Gastroesophageal sphincter (tissue), 3 donors: ENCODE measurements around the gene ZNF496.

Source experiments
- EP300 ChIP-seq: sonication (generic); formaldehyde crosslinking; IDR thresholded peaks from one replicate; pipeline ENCODE4 v1.6.1; 2017; ENCODE audit warnings: antibody characterized with exemption, mild to moderate bottlenecking
- POLR2A ChIP-seq, 2 donors: fragments of 450-650 bp; IDR thresholded peaks; one replicate each; pipeline ENCODE4 v1.6.1; 2017; ENCODE audit warnings: antibody characterized with exemption in 2 of 2, mild to moderate bottlenecking in 2 of 2, moderate library complexity in 1 of 2
- POLR2AphosphoS5 ChIP-seq: sonication (generic); formaldehyde crosslinking; IDR thresholded peaks from one replicate; pipeline ENCODE4 v1.6.1; 2017; ENCODE audit warnings: antibody characterized with exemption
- TF ChIP-seq, protein P1 (sequence below), 4 experiments: fragments of 200-600 bp in 2 of 4; fragments of 450-650 bp in 2 of 4; sonication (generic) in 1 of 4; IDR thresholded peaks; one replicate each; pipeline ENCODE4 v1.5.1; 2017 to 2019; ENCODE audit warnings: antibody characterized with exemption in 4 of 4, mild to moderate bottlenecking in 2 of 4, moderate library complexity in 2 of 4

GRCh38 chr1:247269133-247269532 lies 62.5 kb downstream of the ZNF496 start:
- TF ChIP-seq, protein P1, sequence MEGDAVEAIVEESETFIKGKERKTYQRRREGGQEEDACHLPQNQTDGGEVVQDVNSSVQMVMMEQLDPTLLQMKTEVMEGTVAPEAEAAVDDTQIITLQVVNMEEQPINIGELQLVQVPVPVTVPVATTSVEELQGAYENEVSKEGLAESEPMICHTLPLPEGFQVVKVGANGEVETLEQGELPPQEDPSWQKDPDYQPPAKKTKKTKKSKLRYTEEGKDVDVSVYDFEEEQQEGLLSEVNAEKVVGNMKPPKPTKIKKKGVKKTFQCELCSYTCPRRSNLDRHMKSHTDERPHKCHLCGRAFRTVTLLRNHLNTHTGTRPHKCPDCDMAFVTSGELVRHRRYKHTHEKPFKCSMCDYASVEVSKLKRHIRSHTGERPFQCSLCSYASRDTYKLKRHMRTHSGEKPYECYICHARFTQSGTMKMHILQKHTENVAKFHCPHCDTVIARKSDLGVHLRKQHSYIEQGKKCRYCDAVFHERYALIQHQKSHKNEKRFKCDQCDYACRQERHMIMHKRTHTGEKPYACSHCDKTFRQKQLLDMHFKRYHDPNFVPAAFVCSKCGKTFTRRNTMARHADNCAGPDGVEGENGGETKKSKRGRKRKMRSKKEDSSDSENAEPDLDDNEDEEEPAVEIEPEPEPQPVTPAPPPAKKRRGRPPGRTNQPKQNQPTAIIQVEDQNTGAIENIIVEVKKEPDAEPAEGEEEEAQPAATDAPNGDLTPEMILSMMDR (IDR thresholded peaks at IDR 0.05), result no peak
- no peak for TF ChIP-seq POLR2A (IDR thresholded peaks at IDR 0.05)
- no peak for TF ChIP-seq POLR2AphosphoS5
- TF ChIP-seq EP300, result no peak
